NAMALWA (cell line): ENCODE measurements around the gene HOXD10.

Experiments used
- DNase-seq: peaks from one replicate; pipeline ENCODE4 v3.0.0-alpha.2; 2015; ENCODE audit warnings: low spot score

Gene HOXD10

GRCh38 chr2:176115883-176116813, at the start of gene HOXD10:
Gene HOXD10 (plus strand): TSS chr2:176116778. CDS start chr2:176116834, 56 bp downstream.
- no peak for DNase-seq

DNA sequence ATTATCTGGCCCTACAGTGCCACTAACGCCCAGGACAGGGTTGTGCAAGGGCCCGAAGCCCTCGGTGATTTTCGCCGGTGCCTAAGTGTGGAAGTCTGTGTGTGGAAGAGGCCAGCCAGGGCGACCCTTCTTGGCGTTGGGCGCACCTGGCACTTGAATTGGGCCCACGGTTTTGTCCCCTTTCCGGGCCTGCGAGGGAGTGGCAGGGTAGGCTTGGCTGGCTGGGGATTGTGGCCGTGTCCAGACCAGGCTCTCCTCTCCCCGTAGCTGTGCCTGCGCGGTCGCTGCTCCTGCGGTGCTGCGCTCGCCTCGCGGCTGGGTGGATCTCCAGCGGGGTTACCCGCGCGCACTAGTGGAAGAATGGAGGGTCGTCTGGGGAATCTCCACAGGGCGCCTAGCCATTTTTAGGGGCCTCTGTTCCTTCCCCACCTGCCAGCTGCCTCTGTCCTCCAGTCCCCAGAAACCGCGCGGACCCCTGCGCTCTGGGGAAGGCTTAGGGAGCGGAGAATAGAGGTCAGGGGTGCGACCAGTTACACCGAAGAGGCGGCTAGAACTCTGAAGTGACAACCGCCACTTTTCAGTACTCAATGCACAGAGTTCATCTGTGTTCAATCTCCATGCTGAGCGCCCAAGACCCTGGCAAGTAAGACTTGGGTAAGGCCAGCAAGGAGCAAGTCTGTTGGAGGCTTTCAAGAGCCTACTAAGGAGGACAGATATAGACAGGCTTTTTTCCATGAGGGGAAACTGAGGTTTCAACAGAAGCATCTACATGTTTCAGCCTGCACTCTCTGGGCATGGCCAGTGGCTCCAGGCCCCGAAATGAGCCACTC, 48.8 kb upstream of the HOXD10 start:
- DNase-seq, result no peak

DNA sequence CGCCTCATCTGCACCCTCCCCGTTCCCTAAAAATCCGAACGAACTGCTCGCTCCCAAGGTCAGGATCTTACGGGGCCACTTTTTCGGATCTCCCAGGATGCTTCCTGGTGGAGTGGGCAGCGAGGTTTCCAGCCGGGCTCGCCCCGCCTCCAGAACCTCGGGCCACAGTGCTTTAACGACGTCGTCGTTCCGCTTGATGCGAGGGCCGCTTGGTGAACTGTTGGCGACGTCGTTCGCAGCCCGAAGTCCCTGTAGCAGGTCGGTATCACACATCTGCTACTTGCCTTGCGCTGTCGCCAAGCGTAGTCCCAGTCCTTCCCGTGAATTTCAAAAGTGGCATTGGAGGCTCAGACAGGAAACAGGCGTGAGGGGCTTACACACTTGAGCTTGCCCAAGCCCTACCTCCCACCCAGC, 48.2 kb upstream of the HOXD10 start:
- no peak for DNase-seq

- DNase-seq, result no peak
Measured at GRCh38 chr2:176071330-176072291, 45.0 kb upstream of the HOXD10 start.

GRCh38 chr2:176072292-176072669, 44.3 kb upstream of the HOXD10 start:
- no peak for DNase-seq

DNA sequence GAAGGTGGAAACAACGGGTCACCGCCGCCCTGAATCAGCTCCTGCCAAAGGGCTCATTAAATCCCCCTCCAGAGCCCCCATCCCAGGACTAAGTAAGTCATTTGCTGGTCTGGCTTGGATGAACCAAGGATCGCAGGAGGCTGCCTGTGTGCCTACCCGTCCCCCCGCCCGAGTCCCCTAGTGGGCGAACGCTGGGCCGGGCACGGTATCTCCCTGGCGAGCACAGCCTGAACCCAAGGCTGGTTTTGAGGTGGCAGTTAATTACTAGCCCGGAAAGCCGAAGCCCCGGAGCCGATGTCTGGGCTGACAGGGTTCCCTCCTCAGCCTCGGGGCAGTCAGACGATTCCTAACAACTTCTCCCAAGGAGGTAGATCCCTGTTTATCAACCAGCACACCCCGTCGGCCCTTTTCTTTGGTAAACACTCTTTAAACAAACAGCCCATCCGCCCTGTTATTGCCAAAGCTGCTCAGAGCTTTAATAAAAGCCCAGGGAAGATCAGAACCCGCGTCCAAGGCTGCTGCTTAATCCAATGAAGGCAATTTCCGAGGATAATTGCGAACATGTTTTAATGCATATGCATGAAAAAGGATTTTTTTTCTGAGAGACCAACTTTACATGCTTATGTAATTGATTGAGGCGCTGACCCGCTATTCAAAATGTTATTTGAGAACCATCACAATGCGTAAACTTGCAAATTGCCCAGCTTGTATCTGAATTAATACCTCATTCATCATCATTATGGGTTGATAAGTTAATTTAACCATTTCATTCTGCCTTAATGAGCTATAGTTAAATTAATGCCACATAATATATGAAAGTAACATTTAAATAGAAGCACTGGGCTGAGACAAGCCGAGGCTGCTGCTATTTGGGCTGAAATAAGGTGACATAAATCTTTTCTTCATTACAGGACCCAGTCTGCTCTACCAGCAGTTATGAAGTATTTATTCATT, 43.4 kb upstream of the HOXD10 start:
- DNase-seq, result no peak

- no peak for DNase-seq
Measured at GRCh38 chr2:176074919-176075425, 41.6 kb upstream of the HOXD10 start.

GRCh38 chr2:176075481-176075880, 41.1 kb upstream of the HOXD10 start:
- no peak for DNase-seq

DNA sequence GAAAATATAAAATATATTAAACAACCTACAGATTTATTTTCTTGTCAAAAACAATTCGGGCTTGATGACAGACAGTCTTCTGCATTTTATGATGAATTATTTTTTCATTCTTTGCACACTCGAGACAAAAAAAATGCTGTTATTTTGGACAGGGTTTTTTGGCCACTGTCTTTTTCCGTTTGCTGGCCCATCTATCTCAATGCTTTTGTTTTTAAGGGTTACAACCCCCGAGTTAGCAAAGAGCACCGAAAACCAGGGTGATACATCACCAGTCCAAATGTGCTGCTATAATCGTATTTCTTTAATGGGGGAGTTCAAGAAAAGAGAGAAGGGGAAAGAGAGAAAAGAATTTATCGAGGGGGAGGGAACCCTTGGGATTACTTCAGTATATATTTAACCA, 40.5 kb upstream of the HOXD10 start:
- no peak for DNase-seq

DNA sequence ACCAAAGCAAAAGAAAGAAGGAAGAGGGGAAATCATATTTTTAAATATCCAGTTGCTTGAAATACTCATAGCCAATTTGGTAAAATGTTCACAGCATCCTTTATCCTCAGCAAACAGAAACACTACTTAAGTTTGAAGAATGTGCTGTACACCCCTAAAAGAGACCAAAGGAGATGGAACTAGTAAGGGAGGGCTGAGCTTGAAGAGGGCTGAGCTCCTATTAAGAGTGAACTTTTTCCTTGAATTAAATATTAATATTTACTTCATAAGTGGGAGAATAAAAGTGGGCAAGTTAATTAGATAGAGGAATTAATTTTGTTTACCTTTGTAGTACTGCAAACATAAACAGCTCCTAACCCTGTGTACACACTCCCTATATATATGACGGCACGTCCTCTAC, 39.8 kb upstream of the HOXD10 start:
- DNase-seq, result no peak

- DNase-seq, result no peak
Measured at GRCh38 chr2:176078541-176079284, 37.9 kb upstream of the HOXD10 start.

- no peak for DNase-seq
Measured at GRCh38 chr2:176079285-176079830, 37.2 kb upstream of the HOXD10 start.

DNA sequence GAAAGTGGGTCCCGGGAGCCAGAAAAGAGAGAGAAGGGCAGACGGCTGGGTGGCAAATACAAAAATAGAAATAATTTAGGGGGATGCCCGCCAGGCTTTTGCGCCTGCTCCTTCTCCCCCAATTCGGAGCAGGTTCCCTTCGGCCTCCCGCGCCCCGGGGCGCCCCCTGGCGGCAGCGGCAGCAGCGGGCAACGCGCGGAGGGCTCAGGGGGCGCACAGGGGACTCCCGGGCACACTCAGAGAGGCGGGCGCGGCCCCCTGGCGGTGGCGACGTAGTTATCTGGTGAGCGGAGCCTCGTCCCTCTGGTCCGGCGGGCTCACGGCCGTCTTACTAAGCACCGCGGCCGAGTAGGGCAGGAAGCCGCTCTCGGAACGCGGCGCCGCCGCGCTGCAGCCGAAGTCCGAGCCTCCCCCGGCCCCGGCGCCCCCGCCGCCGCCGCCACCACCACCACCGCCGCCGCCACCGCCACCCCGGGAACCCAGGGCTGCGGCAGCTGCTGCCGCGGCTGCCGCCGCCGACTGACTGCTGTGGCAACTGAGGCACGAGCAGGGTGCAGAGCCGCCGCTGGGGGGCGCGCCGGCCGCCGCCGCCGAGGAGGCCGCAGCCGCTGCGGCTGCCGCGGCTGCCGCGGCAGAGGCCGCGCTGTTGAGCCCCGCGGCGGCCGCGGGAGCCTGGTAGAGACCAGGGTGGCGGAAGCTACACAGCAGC, 36.6 kb upstream of the HOXD10 start:
- no peak for DNase-seq

GRCh38 chr2:176080540-176081375, 35.8 kb upstream of the HOXD10 start:
- no peak for DNase-seq

GRCh38 chr2:176081376-176081836, 35.2 kb upstream of the HOXD10 start:
- DNase-seq, result no peak

- no peak for DNase-seq
Measured at GRCh38 chr2:176081837-176082524, 34.6 kb upstream of the HOXD10 start.

DNA sequence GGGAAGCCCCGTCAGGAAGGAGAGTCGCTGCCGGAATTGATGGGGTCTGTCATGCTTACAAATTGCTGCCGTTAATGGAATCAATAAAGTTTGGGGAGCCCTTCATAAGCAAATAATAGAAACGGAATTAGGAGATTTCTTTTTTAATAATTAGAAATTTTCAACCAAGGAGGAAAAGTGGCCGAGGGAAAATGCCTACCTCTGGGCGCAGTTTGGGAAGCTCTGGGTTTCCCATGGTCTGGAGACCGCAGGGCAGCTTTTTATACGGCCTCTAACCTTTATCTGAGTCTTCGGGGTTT, 34.1 kb upstream of the HOXD10 start:
- DNase-seq, result no peak
